ENCODE results near the gene STXBP2.

The STXBP2 gene

DNA sequence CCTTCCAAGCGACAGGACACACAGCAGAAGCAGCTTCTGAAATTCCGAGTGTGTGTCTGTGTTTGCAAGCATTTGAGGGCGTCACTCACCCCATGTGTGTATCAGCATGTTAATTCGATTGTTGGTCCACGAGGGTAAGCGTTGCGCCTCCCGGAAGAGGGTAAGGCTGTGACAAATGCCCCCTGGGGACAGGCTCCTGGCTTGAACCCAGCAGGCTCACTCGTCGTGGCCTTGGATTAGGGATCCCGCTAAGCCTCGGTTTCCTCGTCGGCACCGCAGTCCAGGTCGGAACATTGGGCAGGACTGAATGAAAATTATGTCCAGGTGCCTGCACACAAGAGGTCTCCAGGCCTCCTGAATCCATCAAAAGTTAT, 606 bp upstream of the STXBP2 start:
- no peaks in the 10 kb centered on the region for H3K27me3 ChIP-seq (ENCODE audit: insufficient read depth, low read length, poor library complexity)
- no peak overlapping the region for H2AFZ ChIP-seq (ENCODE audit: low read depth, low read length)
- no peak for TF ChIP-seq EZH2 (IDR thresholded peaks at IDR 0.05; ENCODE audit: borderline replicate concordance, low read depth, low read length, severe bottlenecking)
- TF ChIP-seq, protein P1, sequence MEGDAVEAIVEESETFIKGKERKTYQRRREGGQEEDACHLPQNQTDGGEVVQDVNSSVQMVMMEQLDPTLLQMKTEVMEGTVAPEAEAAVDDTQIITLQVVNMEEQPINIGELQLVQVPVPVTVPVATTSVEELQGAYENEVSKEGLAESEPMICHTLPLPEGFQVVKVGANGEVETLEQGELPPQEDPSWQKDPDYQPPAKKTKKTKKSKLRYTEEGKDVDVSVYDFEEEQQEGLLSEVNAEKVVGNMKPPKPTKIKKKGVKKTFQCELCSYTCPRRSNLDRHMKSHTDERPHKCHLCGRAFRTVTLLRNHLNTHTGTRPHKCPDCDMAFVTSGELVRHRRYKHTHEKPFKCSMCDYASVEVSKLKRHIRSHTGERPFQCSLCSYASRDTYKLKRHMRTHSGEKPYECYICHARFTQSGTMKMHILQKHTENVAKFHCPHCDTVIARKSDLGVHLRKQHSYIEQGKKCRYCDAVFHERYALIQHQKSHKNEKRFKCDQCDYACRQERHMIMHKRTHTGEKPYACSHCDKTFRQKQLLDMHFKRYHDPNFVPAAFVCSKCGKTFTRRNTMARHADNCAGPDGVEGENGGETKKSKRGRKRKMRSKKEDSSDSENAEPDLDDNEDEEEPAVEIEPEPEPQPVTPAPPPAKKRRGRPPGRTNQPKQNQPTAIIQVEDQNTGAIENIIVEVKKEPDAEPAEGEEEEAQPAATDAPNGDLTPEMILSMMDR (IDR thresholded peaks at IDR 0.05; ENCODE audit: borderline replicate concordance, extremely low read depth, low read length, poor library complexity, severe bottlenecking), result no peak
- peaks cover 15% of the 10 kb centered on the region; the same call in 1 of the 2 replicates for H4K20me1 ChIP-seq (ENCODE audit: insufficient read depth, low read length)
- no peak for ATAC-seq (ENCODE audit: insufficient read depth, low read depth)
- H3K79me2 ChIP-seq (ENCODE audit: insufficient read depth, low read length), result peaks cover 8% of the 10 kb centered on the region; the same call in 1 of the 2 replicates
- no peak overlapping the region for H3K27ac ChIP-seq (ENCODE audit: low read length)
- no peak overlapping the region for H3K4me3 ChIP-seq (ENCODE audit: low read depth in 1 of 2, low read length in 2 of 2)
- no peak for DNase-seq
- peaks cover 6% of the 10 kb centered on the region; the same call in 1 of the 2 replicates for H3K4me1 ChIP-seq (ENCODE audit: insufficient read depth, low read length)
- no peak overlapping the region for H3K9ac ChIP-seq (ENCODE audit: low read depth, low read length)
- peaks cover 12% of the 10 kb centered on the region; the same call in 1 of the 2 replicates for H3K36me3 ChIP-seq (ENCODE audit: insufficient read depth, low read length)
- peaks cover 5% of the 10 kb centered on the region for H3K9me3 ChIP-seq (ENCODE audit: insufficient read depth, low read length, severe bottlenecking)
- no peak overlapping the region for H3K4me2 ChIP-seq (ENCODE audit: insufficient read depth, low read length)

DNA sequence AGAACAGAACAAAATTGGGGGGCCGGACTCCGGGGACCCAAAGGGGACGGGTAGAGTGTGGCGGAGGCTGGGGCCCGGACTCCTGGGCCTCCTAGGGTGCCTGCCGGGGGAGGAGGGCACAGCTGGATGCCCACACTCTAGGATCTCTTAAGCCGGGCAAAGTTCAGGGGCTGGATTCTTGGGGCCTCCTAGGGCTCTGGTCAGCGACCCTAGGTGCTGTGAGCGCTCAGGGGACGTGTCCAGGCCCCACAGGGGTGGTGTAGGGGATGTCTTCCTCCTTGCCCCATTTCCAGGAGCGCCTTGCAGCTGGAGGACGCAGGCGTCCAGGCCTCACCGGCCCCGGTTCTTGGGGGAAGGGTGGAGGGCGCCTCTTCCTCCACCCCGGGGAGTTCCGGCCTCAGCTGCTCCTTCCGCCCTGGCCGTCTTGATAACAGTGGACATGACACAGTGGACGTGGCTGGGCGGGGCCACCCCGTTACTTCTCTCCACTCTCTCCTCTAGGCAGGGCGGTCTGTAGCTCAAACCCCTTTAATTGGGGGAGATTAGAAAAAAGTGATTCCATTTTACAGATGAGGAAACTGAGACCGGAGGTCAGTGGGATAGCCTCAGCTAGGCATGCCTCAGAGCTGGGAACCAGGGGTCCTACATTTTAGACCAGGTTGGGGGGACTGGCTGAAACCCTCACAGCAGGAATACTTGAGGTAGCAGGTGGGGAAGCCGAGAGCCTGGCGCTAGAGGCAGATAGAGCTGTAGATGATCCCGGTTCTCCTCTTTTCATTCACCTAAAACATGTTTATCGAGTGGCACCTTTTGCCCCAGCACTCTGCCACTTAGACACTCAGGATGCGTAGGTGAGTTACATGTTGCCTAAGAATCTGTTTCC, 705 bp downstream of the STXBP2 start:
- H3K9ac ChIP-seq (ENCODE audit: low read depth, low read length), result no peak overlapping the region
- no peaks in the 10 kb centered on the region for H3K79me2 ChIP-seq (ENCODE audit: insufficient read depth, low read length)
- no peak overlapping the region for H3K4me2 ChIP-seq (ENCODE audit: insufficient read depth, low read length)
- TF ChIP-seq, protein P1 (IDR thresholded peaks at IDR 0.05; ENCODE audit: borderline replicate concordance, extremely low read depth, low read length, poor library complexity, severe bottlenecking), result no peak
- no peak for TF ChIP-seq EZH2 (IDR thresholded peaks at IDR 0.05; ENCODE audit: borderline replicate concordance, low read depth, low read length, severe bottlenecking)
- ATAC-seq (ENCODE audit: insufficient read depth, low read depth), result no peak
- H3K27me3 ChIP-seq (ENCODE audit: insufficient read depth, low read length, poor library complexity), result no peaks in the 10 kb centered on the region
- H3K4me3 ChIP-seq (ENCODE audit: low read depth in 1 of 2, low read length in 2 of 2), result no peak overlapping the region
- peaks cover 2% of the 10 kb centered on the region; the same call in 1 of the 2 replicates for H3K36me3 ChIP-seq (ENCODE audit: insufficient read depth, low read length)
- peaks cover 5% of the 10 kb centered on the region for H3K9me3 ChIP-seq (ENCODE audit: insufficient read depth, low read length, severe bottlenecking)
- no peak overlapping the region for H3K27ac ChIP-seq (ENCODE audit: low read length)
- H2AFZ ChIP-seq (ENCODE audit: low read depth, low read length), result no peak overlapping the region
- peaks cover 6% of the 10 kb centered on the region; the same call in 1 of the 2 replicates for H4K20me1 ChIP-seq (ENCODE audit: insufficient read depth, low read length)
- no peaks in the 10 kb centered on the region for H3K4me1 ChIP-seq (ENCODE audit: insufficient read depth, low read length)
- no peak for DNase-seq

DNA sequence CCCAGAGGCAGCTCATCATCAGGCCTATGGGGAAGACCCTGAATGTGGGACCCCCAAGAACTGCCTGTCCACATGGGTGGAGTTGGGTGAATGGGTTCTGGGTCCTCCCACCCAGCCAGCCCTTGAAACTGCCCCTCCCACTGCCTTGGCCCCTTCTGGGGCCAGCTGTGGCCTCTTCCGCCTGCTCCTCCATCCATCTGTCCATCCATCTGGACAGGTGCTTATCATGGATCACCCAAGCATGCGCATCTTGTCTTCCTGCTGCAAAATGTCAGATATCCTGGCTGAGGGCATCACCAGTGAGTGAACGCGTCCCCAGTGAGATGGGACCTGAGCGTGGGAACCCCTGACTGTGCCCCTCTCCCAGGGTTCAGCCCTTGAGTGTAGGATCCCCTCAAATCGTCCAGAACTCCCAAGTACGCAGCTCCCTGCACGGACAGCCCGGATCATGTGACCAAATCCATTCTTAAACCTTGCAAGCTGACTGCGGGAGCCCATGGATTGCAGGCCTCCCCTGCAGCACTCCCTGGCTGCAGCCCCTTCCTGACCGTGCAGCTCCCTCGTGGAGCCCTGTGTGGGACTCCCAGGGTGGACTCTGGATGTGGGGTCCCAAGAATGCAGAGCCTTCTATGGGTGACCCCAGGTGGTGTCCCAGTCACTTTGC, 2.0 kb downstream of the STXBP2 start:
- no peaks in the 10 kb centered on the region for H3K79me2 ChIP-seq (ENCODE audit: insufficient read depth, low read length)
- no peak overlapping the region for H2AFZ ChIP-seq (ENCODE audit: low read depth, low read length)
- no peaks in the 10 kb centered on the region for H3K27me3 ChIP-seq (ENCODE audit: insufficient read depth, low read length, poor library complexity)
- H3K9me3 ChIP-seq (ENCODE audit: insufficient read depth, low read length, severe bottlenecking), result peaks cover 5% of the 10 kb centered on the region
- peaks cover 3% of the 10 kb centered on the region; the same call in 1 of the 2 replicates for H4K20me1 ChIP-seq (ENCODE audit: insufficient read depth, low read length)
- ATAC-seq (ENCODE audit: insufficient read depth, low read depth) (no peak), DNase-seq (no peak)
- no peak overlapping the region for H3K4me2 ChIP-seq (ENCODE audit: insufficient read depth, low read length)
- no peaks in the 10 kb centered on the region for H3K36me3 ChIP-seq (ENCODE audit: insufficient read depth, low read length)
- H3K4me1 ChIP-seq (ENCODE audit: insufficient read depth, low read length), result no peaks in the 10 kb centered on the region
- no peak for TF ChIP-seq EZH2 (IDR thresholded peaks at IDR 0.05; ENCODE audit: borderline replicate concordance, low read depth, low read length, severe bottlenecking)
- TF ChIP-seq, protein P1 (IDR thresholded peaks at IDR 0.05; ENCODE audit: borderline replicate concordance, extremely low read depth, low read length, poor library complexity, severe bottlenecking), result no peak
- H3K27ac ChIP-seq (ENCODE audit: low read length), result no peak overlapping the region
- no peak overlapping the region for H3K9ac ChIP-seq (ENCODE audit: low read depth, low read length)
- no peak overlapping the region for H3K4me3 ChIP-seq (ENCODE audit: low read depth in 1 of 2, low read length in 2 of 2)

All from DND-41 (cell line).